CD14-positive monocyte (primary cell): Measurements from ENCODE around the gene DAD1. TPM values are rescaled to one million over a fixed set of nuclear protein-coding genes. Genes with fewer than 3 reads are reported as not detected.
A peak's percentile ranks its signal among the peaks of the same experiment; 100 is the strongest.

ENCODE experiments used
- DNase-seq, 3 donors: peaks; one replicate each; pipeline ENCODE4 v3.0.0-alpha.2; 2011 to 2022
- H2AFZ ChIP-seq: 2 replicates; pipeline ENCODE4 v1.6.0; 2012; ENCODE audit warnings: mild to moderate bottlenecking, low read depth, low read length, inconsistent platforms; ENCODE audit not compliant: insufficient read depth, poor library complexity, severe bottlenecking
- H3K27ac ChIP-seq, 2 donors: 1 replicate in 1 of 2; 2 replicates in 1 of 2; pipeline ENCODE4 v1.5.1; 2012 to 2013; ENCODE audit warnings: low read length in 2 of 2, control low read depth in 1 of 2, inconsistent platforms in 1 of 2, low read depth in 1 of 2, mild to moderate bottlenecking in 1 of 2
- H3K27me3 ChIP-seq, 2 donors: one replicate each; pipeline versions ENCODE4 v1.6.0 to v1.6.1; 2011 to 2013; ENCODE audit warnings: low read length in 2 of 2; ENCODE audit not compliant: control insufficient read depth in 2 of 2, insufficient read depth in 2 of 2
- H3K36me3 ChIP-seq, 2 donors: replicated peaks in 1 of 2; 1 replicate in 1 of 2; 2 replicates in 1 of 2; pipeline versions ENCODE4 v1.5.1 to v1.6.1; 2012 to 2013; ENCODE audit warnings: low read length in 2 of 2, control low read depth in 1 of 2, inconsistent platforms in 1 of 2, mild to moderate bottlenecking in 1 of 2; ENCODE audit not compliant: insufficient read depth in 2 of 2, control insufficient read depth in 1 of 2
- H3K4me1 ChIP-seq, 2 donors: 1 replicate in 1 of 2; 2 replicates in 1 of 2; pipeline versions ENCODE4 v1.5.1 to v1.6.1; 2012 to 2013; ENCODE audit warnings: low read length in 2 of 2, control low read depth in 1 of 2, inconsistent platforms in 1 of 2, mild to moderate bottlenecking in 1 of 2, moderate library complexity in 1 of 2; ENCODE audit not compliant: insufficient read depth in 2 of 2, control insufficient read depth in 1 of 2
- H3K4me2 ChIP-seq: replicated peaks from 2 replicates; pipeline ENCODE3; 2012; ENCODE audit warnings: low read length, moderate library complexity, mild to moderate bottlenecking; ENCODE audit not compliant: poor library complexity, severe bottlenecking; ENCODE audit errors: extremely low read depth
- H3K4me3 ChIP-seq, 3 experiments: fragments of 200-600 bp in 1 of 3; sonication (generic) in 1 of 3; replicated peaks in 1 of 3; 1 replicate in 2 of 3; 2 replicates in 1 of 3; pipeline ENCODE4 v1.5.1; 2011 to 2013; ENCODE audit warnings: low read length in 3 of 3, mild to moderate bottlenecking in 3 of 3, control low read depth in 2 of 3, low read depth in 2 of 3, inconsistent platforms in 1 of 3, moderate library complexity in 1 of 3
- H3K79me2 ChIP-seq: 2 replicates; pipeline ENCODE4 v1.6.0; 2012; ENCODE audit warnings: mild to moderate bottlenecking, control low read depth, inconsistent platforms, low read length, moderate library complexity; ENCODE audit not compliant: insufficient read depth
- H3K9ac ChIP-seq: 2 replicates; pipeline ENCODE4 v1.6.0; 2017; ENCODE audit warnings: low read length, mild to moderate bottlenecking; ENCODE audit not compliant: insufficient read depth, poor library complexity, severe bottlenecking
- H3K9me3 ChIP-seq, 2 donors: replicated peaks in 1 of 2; 1 replicate in 1 of 2; 2 replicates in 1 of 2; pipeline versions ENCODE4 v1.5.1 to v1.6.1; 2012 to 2013; ENCODE audit warnings: low read length in 2 of 2, control low read depth in 1 of 2; ENCODE audit not compliant: control insufficient read depth in 1 of 2, insufficient read depth in 1 of 2
- H4K20me1 ChIP-seq: 2 replicates; pipeline ENCODE4 v1.6.0; 2012; ENCODE audit warnings: mild to moderate bottlenecking, low read length, control low read depth, moderate library complexity; ENCODE audit not compliant: insufficient read depth
- H3K27ac Mint-ChIP-seq, 7 donors: one replicate each; pipeline ENCODE4 v1.8.0; 2020; ENCODE audit warnings: mild to moderate bottlenecking in 7 of 7, mixed read lengths in 7 of 7, moderate library complexity in 6 of 7, inconsistent platforms in 2 of 7
- H3K27me3 Mint-ChIP-seq, 3 donors: one replicate each; pipeline ENCODE4 v1.8.0; 2021 to 2022; ENCODE audit warnings: low read depth in 3 of 3, mild to moderate bottlenecking in 3 of 3, mixed read lengths in 3 of 3, moderate library complexity in 3 of 3, inconsistent platforms in 1 of 3
- H3K36me3 Mint-ChIP-seq, 2 donors: one replicate each; pipeline ENCODE4 v1.8.0; 2020; ENCODE audit warnings: mixed read lengths in 2 of 2, inconsistent platforms in 1 of 2, mild to moderate bottlenecking in 1 of 2
- H3K4me1 Mint-ChIP-seq: one replicate; pipeline ENCODE4 v1.8.0; 2020; ENCODE audit warnings: mild to moderate bottlenecking, mixed read lengths
- H3K4me3 Mint-ChIP-seq, 2 donors: one replicate each; pipeline ENCODE4 v1.8.0; 2020; ENCODE audit warnings: mild to moderate bottlenecking in 2 of 2, mixed read lengths in 2 of 2, moderate library complexity in 1 of 2
- H3K9me3 Mint-ChIP-seq, 7 donors: one replicate each; pipeline ENCODE4 v1.8.0; 2020 to 2022; ENCODE audit warnings: mixed read lengths in 7 of 7, mild to moderate bottlenecking in 6 of 7, moderate library complexity in 6 of 7, inconsistent platforms in 2 of 7
- WGBS: methylation state at CpG from one replicate; pipeline ENCODE4 v1.1.5; 2013; ENCODE audit warnings: missing lambda C conversion rate; ENCODE audit not compliant: insufficient coverage; 5-methylcytosine and 5-hydroxymethylcytosine counted together
- intact Hi-C, 2 donors: fragments of 100-400 bp; cut with micrococcal nuclease; formaldehyde crosslinking; loops; one replicate each; pipeline versions ENCODE4 v1.15.0 to v1.15.1; 2023
- polyA plus RNA-seq, 3 donors: library from polyadenylated mRNA; depleted of rRNA in 1 of 3; unstranded in 2 of 3; stranded (reverse) in 1 of 3; fragments of 300-500 nt in 2 of 3; fragments of >200 nt in 1 of 3; fragmentation: Illumina TruSeq in 2 of 3; gene quantifications; 1 replicate in 2 of 3; 2 replicates in 1 of 3; pipeline ENCODE4 v1.2.3, GENCODE V29; 2012 to 2021
- TF ChIP-seq, protein P1 (sequence below): fragments of 200-600 bp; IDR thresholded peaks from one replicate; pipeline ENCODE4 v1.8.0; 2022; ENCODE audit warnings: antibody characterized with exemption, mild to moderate bottlenecking

DAD1 gene
- polyA plus RNA-seq, 3 donors = 126 to 444 (median 440) TPM

DNA sequence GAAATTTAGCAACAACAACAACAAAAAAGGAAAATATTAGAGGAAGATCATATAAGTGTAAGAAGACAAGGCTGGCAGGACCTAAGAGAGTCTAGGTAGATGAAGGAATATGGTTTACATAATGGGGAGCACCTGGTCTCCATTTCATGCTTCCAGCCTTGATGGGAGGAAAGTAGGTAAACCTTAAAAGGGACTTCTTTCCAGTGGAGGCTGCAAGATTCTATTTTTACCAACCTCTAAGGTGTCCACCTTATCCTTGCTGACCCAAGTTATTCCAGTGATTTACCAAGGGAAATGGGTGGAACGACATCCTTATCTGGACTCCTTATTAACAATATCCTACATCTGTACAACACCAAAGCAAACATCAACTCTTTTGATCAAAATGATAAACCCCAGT, 30.0 kb downstream of the DAD1 start:
- Mint-ChIP-seq H3K9me3 (no peaks in the 10 kb centered on the region), H3K4me3 (no peak overlapping the region), H3K27me3 (peaks cover 0 to 3% (median 3%) of the 10 kb centered on the region in 3 donors), H3K27ac (peak overlapping the region in 1 of 7 donors; percentile 79), H3K36me3 (peaks cover 10 to 12% of the 10 kb centered on the region in 2 donors), H3K4me1 (peaks cover 28% of the 10 kb centered on the region)
- Histone ChIP-seq H3K4me1 (peaks cover 18 to 25% of the 10 kb centered on the region in 2 donors), H3K79me2 (no peaks in the 10 kb centered on the region), H2AFZ (no peak overlapping the region), H3K27me3 (no peaks in the 10 kb centered on the region), H3K27ac (no peak overlapping the region), H4K20me1 (no peaks in the 10 kb centered on the region), H3K4me2 (no peak overlapping the region), H3K9ac (no peak overlapping the region), H3K9me3 (no peaks in the 10 kb centered on the region), H3K4me3 (no peak overlapping the region), H3K36me3 (peaks cover 6 to 17% of the 10 kb centered on the region in 2 donors)
- TF ChIP-seq, protein P1, sequence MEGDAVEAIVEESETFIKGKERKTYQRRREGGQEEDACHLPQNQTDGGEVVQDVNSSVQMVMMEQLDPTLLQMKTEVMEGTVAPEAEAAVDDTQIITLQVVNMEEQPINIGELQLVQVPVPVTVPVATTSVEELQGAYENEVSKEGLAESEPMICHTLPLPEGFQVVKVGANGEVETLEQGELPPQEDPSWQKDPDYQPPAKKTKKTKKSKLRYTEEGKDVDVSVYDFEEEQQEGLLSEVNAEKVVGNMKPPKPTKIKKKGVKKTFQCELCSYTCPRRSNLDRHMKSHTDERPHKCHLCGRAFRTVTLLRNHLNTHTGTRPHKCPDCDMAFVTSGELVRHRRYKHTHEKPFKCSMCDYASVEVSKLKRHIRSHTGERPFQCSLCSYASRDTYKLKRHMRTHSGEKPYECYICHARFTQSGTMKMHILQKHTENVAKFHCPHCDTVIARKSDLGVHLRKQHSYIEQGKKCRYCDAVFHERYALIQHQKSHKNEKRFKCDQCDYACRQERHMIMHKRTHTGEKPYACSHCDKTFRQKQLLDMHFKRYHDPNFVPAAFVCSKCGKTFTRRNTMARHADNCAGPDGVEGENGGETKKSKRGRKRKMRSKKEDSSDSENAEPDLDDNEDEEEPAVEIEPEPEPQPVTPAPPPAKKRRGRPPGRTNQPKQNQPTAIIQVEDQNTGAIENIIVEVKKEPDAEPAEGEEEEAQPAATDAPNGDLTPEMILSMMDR = no peak
- DNase-seq = no peak
- intact Hi-C loops = no loop called here
- WGBS = 100% methylated on average over 1 of the region's 1 CpG

DNA sequence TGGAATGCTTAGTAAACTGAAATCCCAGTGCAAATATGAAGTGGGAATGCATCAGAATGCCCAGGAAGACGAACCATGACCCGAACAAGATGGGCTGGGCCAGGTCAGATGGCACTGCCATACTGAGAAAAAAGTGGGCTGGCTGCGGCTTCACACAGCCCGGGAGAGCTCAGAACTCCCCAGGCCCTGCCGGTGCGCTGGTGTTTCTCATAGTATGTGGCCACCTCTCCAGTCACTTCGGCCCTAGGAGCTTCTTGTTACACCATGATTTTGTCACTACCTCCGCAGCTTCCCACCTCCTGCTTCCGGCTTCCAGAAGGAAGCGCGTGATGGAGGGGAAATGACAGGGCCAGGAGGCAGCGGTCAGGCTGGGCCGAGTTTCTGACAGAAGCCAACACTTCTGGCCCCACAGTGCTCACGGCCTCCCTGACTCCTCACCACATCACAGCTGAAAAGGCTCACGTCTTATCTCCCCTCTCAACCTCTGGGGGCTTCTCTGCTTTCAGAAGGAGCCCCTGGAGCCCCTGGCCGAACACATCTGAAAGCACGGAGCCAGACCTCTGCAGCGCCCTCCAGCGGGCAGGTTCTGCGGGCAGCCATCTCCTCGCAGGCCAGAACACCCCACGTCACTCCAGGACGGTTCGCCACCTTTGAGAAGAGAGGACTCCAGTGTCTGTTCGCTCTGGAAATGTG, 30.7 kb downstream of the DAD1 start:
- Histone ChIP-seq H3K79me2 (no peaks in the 10 kb centered on the region), H3K27ac (no peak overlapping the region), H3K27me3 (no peaks in the 10 kb centered on the region), H3K4me3 (no peak overlapping the region), H3K9me3 (no peaks in the 10 kb centered on the region), H3K4me1 (peaks cover 18 to 25% of the 10 kb centered on the region in 2 donors), H2AFZ (no peak overlapping the region), H3K9ac (no peak overlapping the region), H3K4me2 (no peak overlapping the region), H3K36me3 (peaks cover 0 to 10% of the 10 kb centered on the region in 2 donors), H4K20me1 (no peaks in the 10 kb centered on the region)
- H3K4me1 Mint-ChIP-seq = peaks cover 28% of the 10 kb centered on the region
- H3K4me3 Mint-ChIP-seq = no peak overlapping the region
- 89% methylated on average over 11 of the region's 25 CpGs for WGBS
- peaks cover 0 to 3% (median 3%) of the 10 kb centered on the region in 3 donors for H3K27me3 Mint-ChIP-seq
- H3K9me3 Mint-ChIP-seq = no peaks in the 10 kb centered on the region
- intact Hi-C loops = no loop called here
- peaks cover 5 to 9% of the 10 kb centered on the region in 2 donors for H3K36me3 Mint-ChIP-seq
- no peak for DNase-seq
- TF ChIP-seq, protein P1 = no peak
- H3K27ac Mint-ChIP-seq = peak overlapping the region in 2 of 7 donors; percentile 40 to 79
